CD14-positive monocyte (primary cell): ENCODE data around the gene CISH. TPM values are rescaled to one million over a fixed set of nuclear protein-coding genes. Genes with fewer than 3 reads are reported as not detected.

Experiments used
- DNase-seq, 3 donors: peaks; one replicate each; pipeline ENCODE4 v3.0.0-alpha.2; 2011 to 2022
- H2AFZ ChIP-seq: 2 replicates; pipeline ENCODE4 v1.6.0; 2012; ENCODE audit warnings: mild to moderate bottlenecking, low read depth, low read length, inconsistent platforms; ENCODE audit not compliant: insufficient read depth, poor library complexity, severe bottlenecking
- H3K27ac ChIP-seq, 2 donors: 1 replicate in 1 of 2; 2 replicates in 1 of 2; pipeline ENCODE4 v1.5.1; 2012 to 2013; ENCODE audit warnings: low read length in 2 of 2, control low read depth in 1 of 2, inconsistent platforms in 1 of 2, low read depth in 1 of 2, mild to moderate bottlenecking in 1 of 2
- H3K27me3 ChIP-seq, 2 donors: one replicate each; pipeline versions ENCODE4 v1.6.0 to v1.6.1; 2011 to 2013; ENCODE audit warnings: low read length in 2 of 2; ENCODE audit not compliant: control insufficient read depth in 2 of 2, insufficient read depth in 2 of 2
- H3K36me3 ChIP-seq, 2 donors: replicated peaks in 1 of 2; 1 replicate in 1 of 2; 2 replicates in 1 of 2; pipeline versions ENCODE4 v1.5.1 to v1.6.1; 2012 to 2013; ENCODE audit warnings: low read length in 2 of 2, control low read depth in 1 of 2, inconsistent platforms in 1 of 2, mild to moderate bottlenecking in 1 of 2; ENCODE audit not compliant: insufficient read depth in 2 of 2, control insufficient read depth in 1 of 2
- H3K4me1 ChIP-seq, 2 donors: 1 replicate in 1 of 2; 2 replicates in 1 of 2; pipeline versions ENCODE4 v1.5.1 to v1.6.1; 2012 to 2013; ENCODE audit warnings: low read length in 2 of 2, control low read depth in 1 of 2, inconsistent platforms in 1 of 2, mild to moderate bottlenecking in 1 of 2, moderate library complexity in 1 of 2; ENCODE audit not compliant: insufficient read depth in 2 of 2, control insufficient read depth in 1 of 2
- H3K4me2 ChIP-seq: replicated peaks from 2 replicates; pipeline ENCODE3; 2012; ENCODE audit warnings: low read length, moderate library complexity, mild to moderate bottlenecking; ENCODE audit not compliant: poor library complexity, severe bottlenecking; ENCODE audit errors: extremely low read depth
- H3K4me3 ChIP-seq, 3 experiments: fragments of 200-600 bp in 1 of 3; sonication (generic) in 1 of 3; replicated peaks in 1 of 3; 1 replicate in 2 of 3; 2 replicates in 1 of 3; pipeline ENCODE4 v1.5.1; 2011 to 2013; ENCODE audit warnings: low read length in 3 of 3, mild to moderate bottlenecking in 3 of 3, control low read depth in 2 of 3, low read depth in 2 of 3, inconsistent platforms in 1 of 3, moderate library complexity in 1 of 3
- H3K79me2 ChIP-seq: 2 replicates; pipeline ENCODE4 v1.6.0; 2012; ENCODE audit warnings: mild to moderate bottlenecking, control low read depth, inconsistent platforms, low read length, moderate library complexity; ENCODE audit not compliant: insufficient read depth
- H3K9ac ChIP-seq: 2 replicates; pipeline ENCODE4 v1.6.0; 2017; ENCODE audit warnings: low read length, mild to moderate bottlenecking; ENCODE audit not compliant: insufficient read depth, poor library complexity, severe bottlenecking
- H3K9me3 ChIP-seq, 2 donors: replicated peaks in 1 of 2; 1 replicate in 1 of 2; 2 replicates in 1 of 2; pipeline versions ENCODE4 v1.5.1 to v1.6.1; 2012 to 2013; ENCODE audit warnings: low read length in 2 of 2, control low read depth in 1 of 2; ENCODE audit not compliant: control insufficient read depth in 1 of 2, insufficient read depth in 1 of 2
- H4K20me1 ChIP-seq: 2 replicates; pipeline ENCODE4 v1.6.0; 2012; ENCODE audit warnings: mild to moderate bottlenecking, low read length, control low read depth, moderate library complexity; ENCODE audit not compliant: insufficient read depth
- H3K27ac Mint-ChIP-seq, 7 donors: one replicate each; pipeline ENCODE4 v1.8.0; 2020; ENCODE audit warnings: mild to moderate bottlenecking in 7 of 7, mixed read lengths in 7 of 7, moderate library complexity in 6 of 7, inconsistent platforms in 2 of 7
- H3K27me3 Mint-ChIP-seq, 3 donors: one replicate each; pipeline ENCODE4 v1.8.0; 2021 to 2022; ENCODE audit warnings: low read depth in 3 of 3, mild to moderate bottlenecking in 3 of 3, mixed read lengths in 3 of 3, moderate library complexity in 3 of 3, inconsistent platforms in 1 of 3
- H3K36me3 Mint-ChIP-seq, 2 donors: one replicate each; pipeline ENCODE4 v1.8.0; 2020; ENCODE audit warnings: mixed read lengths in 2 of 2, inconsistent platforms in 1 of 2, mild to moderate bottlenecking in 1 of 2
- H3K4me1 Mint-ChIP-seq: one replicate; pipeline ENCODE4 v1.8.0; 2020; ENCODE audit warnings: mild to moderate bottlenecking, mixed read lengths
- H3K4me3 Mint-ChIP-seq, 2 donors: one replicate each; pipeline ENCODE4 v1.8.0; 2020; ENCODE audit warnings: mild to moderate bottlenecking in 2 of 2, mixed read lengths in 2 of 2, moderate library complexity in 1 of 2
- H3K9me3 Mint-ChIP-seq, 7 donors: one replicate each; pipeline ENCODE4 v1.8.0; 2020 to 2022; ENCODE audit warnings: mixed read lengths in 7 of 7, mild to moderate bottlenecking in 6 of 7, moderate library complexity in 6 of 7, inconsistent platforms in 2 of 7
- CTCF ChIP-seq: fragments of 200-600 bp; IDR thresholded peaks from one replicate; pipeline ENCODE4 v1.8.0; 2022; ENCODE audit warnings: antibody characterized with exemption, mild to moderate bottlenecking
- whole genome bisulfite sequencing: methylation state at CpG from one replicate; pipeline ENCODE4 v1.1.5; 2013; ENCODE audit warnings: missing lambda C conversion rate; ENCODE audit not compliant: insufficient coverage; 5-methylcytosine and 5-hydroxymethylcytosine counted together
- intact Hi-C, 2 donors: fragments of 100-400 bp; cut with micrococcal nuclease; formaldehyde crosslinking; loops; one replicate each; pipeline versions ENCODE4 v1.15.0 to v1.15.1; 2023
- polyA plus RNA-seq, 3 donors: library from polyadenylated mRNA; depleted of rRNA in 1 of 3; unstranded in 2 of 3; stranded (reverse) in 1 of 3; fragments of 300-500 nt in 2 of 3; fragments of >200 nt in 1 of 3; fragmentation: Illumina TruSeq in 2 of 3; gene quantifications; 1 replicate in 2 of 3; 2 replicates in 1 of 3; pipeline ENCODE4 v1.2.3, GENCODE V29; 2012 to 2021

CISH gene
- polyA plus RNA-seq, 3 donors = 2.9 to 20.1 (median 6.2) TPM

DNA sequence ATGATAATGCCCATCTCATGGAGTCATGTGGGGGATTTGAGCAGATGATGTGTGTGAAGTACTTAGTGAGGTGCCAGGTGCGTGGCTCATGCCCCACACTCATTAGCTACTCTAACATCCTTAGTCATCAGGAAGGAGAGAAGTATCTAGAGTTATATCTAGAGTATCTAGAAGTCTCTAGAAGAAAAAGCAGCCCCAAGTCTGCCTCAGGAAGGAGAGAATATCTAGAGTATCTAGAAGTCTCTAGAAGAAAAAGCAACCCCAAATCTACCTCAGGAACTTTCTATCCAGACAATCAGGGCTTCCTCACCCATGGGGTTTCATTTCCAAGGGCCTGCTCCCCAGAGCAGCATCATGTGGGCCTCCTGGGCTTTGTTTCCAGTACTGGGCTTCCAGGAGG, 38.4 kb upstream of the CISH start:
- no peak overlapping the region for H2AFZ ChIP-seq
- no peak overlapping the region for H3K27ac ChIP-seq
- Mint-ChIP-seq H3K9me3 (no peaks in the 10 kb centered on the region), H3K4me3 (no peak overlapping the region), H3K27ac (no peak overlapping the region), H3K27me3 (peaks cover 0 to 1% (median 0%) of the 10 kb centered on the region in 3 donors), H3K4me1 (peaks cover 17% of the 10 kb centered on the region), H3K36me3 (peaks cover 55 to 56% of the 10 kb centered on the region in 2 donors)
- no peaks in the 10 kb centered on the region for H3K79me2 ChIP-seq
- no peaks in the 10 kb centered on the region for H3K27me3 ChIP-seq
- no peak overlapping the region for H3K9ac ChIP-seq
- no peak for DNase-seq
- H3K4me1 ChIP-seq = peaks cover 4 to 10% of the 10 kb centered on the region in 2 donors
- no peaks in the 10 kb centered on the region for H3K9me3 ChIP-seq
- intact Hi-C loops = loop anchor here in 1 of 2 donors (10.0 kb wide), 1 partner anchor 75 kb away; no protein-coding TSS in a partner anchor
- TF ChIP-seq CTCF = no peak
- peaks cover 100% of the 10 kb centered on the region for H4K20me1 ChIP-seq
- H3K4me2 ChIP-seq = no peak overlapping the region
- no peak overlapping the region for H3K4me3 ChIP-seq
- H3K36me3 ChIP-seq = peaks cover 46 to 57% of the 10 kb centered on the region in 2 donors
- no CpG with 5 or more reads among the region's 1 CpG for WGBS

DNA sequence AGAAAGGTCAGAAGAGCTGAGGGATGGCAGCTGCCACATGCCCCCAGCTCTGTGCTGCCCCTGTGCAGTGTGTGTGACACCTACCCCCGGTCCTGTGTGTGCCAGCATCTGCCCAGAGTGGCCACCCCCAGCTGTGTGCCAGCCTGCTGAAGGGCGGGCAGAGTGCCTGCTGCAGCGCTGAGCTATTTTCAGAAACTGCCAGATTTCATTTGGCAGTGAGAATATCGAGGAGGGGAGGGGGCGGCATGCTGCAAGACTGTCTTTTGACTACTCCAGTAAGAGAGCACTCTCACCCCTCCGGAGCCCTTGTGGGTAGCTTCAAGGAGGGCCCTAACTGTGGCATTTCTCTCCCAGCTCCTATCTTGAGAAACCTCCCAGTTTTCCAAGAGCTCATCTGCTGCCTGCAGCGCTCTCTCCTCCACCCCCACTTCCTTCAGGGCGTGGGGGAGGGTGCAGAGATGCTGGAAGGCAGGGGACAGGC, 37.9 kb upstream of the CISH start:
- Mint-ChIP-seq H3K36me3 (peaks cover 60 to 61% of the 10 kb centered on the region in 2 donors), H3K27ac (peak overlapping the region in 1 of 7 donors; percentile 50), H3K4me1 (peaks cover 12% of the 10 kb centered on the region), H3K4me3 (no peak overlapping the region), H3K27me3 (peaks cover 0 to 1% (median 0%) of the 10 kb centered on the region in 3 donors), H3K9me3 (no peaks in the 10 kb centered on the region)
- no peak for DNase-seq
- Histone ChIP-seq H3K9ac (no peak overlapping the region), H3K4me3 (no peak overlapping the region), H3K27me3 (no peaks in the 10 kb centered on the region), H3K4me1 (peaks cover 2 to 4% of the 10 kb centered on the region in 2 donors), H4K20me1 (peaks cover 100% of the 10 kb centered on the region), H2AFZ (no peak overlapping the region), H3K9me3 (no peaks in the 10 kb centered on the region), H3K36me3 (peaks cover 51 to 62% of the 10 kb centered on the region in 2 donors), H3K79me2 (peaks cover 2% of the 10 kb centered on the region), H3K27ac (no peak overlapping the region), H3K4me2 (no peak overlapping the region)
- 100% methylated on average over 1 of the region's 8 CpGs for WGBS
- TF ChIP-seq CTCF = no peak
- intact Hi-C loops = no loop called here
